Endodermal cell (in vitro differentiated cells): ENCODE data around the gene FBXO8. TPM values are rescaled to one million over a fixed set of nuclear protein-coding genes. Genes with fewer than 3 reads are reported as not detected.

ENCODE experiments used
- DNase-seq: peaks from one replicate; pipeline ENCODE4 v3.0.0-alpha.2; 2017
- H3K27ac ChIP-seq: 2 replicates; pipeline ENCODE4 v1.5.1; 2013; ENCODE audit warnings: mild to moderate bottlenecking, low read depth, low read length, moderate library complexity
- H3K27me3 ChIP-seq: 2 replicates; pipeline ENCODE4 v1.6.1; 2013; ENCODE audit warnings: mild to moderate bottlenecking, low read length, moderate library complexity; ENCODE audit not compliant: insufficient read depth, control insufficient read depth, poor library complexity, severe bottlenecking
- H3K36me3 ChIP-seq: 2 replicates; pipeline ENCODE4 v1.7.0; 2013; ENCODE audit warnings: mild to moderate bottlenecking, low read length, moderate library complexity; ENCODE audit not compliant: control insufficient read depth, insufficient read depth
- H3K4me1 ChIP-seq: one replicate; pipeline ENCODE4 v1.7.0; 2013; ENCODE audit warnings: low read length; ENCODE audit not compliant: control insufficient read depth, insufficient read depth
- H3K4me3 ChIP-seq: 2 replicates; pipeline ENCODE4 v1.5.1; 2013; ENCODE audit warnings: mild to moderate bottlenecking, low read length, moderate library complexity
- H3K9ac ChIP-seq: 2 replicates; pipeline ENCODE4 v1.6.1; 2013; ENCODE audit warnings: mild to moderate bottlenecking, low read length, moderate library complexity; ENCODE audit not compliant: poor library complexity, severe bottlenecking; ENCODE audit errors: extremely low read depth
- H3K9me3 ChIP-seq: 2 replicates; pipeline ENCODE4 v1.6.1; 2013; ENCODE audit warnings: mild to moderate bottlenecking, low read length, moderate library complexity; ENCODE audit not compliant: control insufficient read depth
- H3K27ac Mint-ChIP-seq: 2 replicates; pipeline ENCODE4 v1.8.0; 2020; ENCODE audit warnings: mixed read lengths
- H3K27me3 Mint-ChIP-seq: 2 replicates; pipeline ENCODE4 v1.8.0; 2021; ENCODE audit warnings: mild to moderate bottlenecking, mixed read lengths; ENCODE audit not compliant: insufficient read depth
- H3K36me3 Mint-ChIP-seq: 2 replicates; pipeline ENCODE4 v1.8.0; 2020; ENCODE audit warnings: low read depth, mixed read lengths
- H3K4me1 Mint-ChIP-seq: 2 replicates; pipeline ENCODE4 v1.8.0; 2020; ENCODE audit warnings: mixed read lengths
- H3K4me3 Mint-ChIP-seq: 2 replicates; pipeline ENCODE4 v1.8.0; 2020; ENCODE audit warnings: mild to moderate bottlenecking, moderate library complexity, mixed read lengths
- H3K9me3 Mint-ChIP-seq: 2 replicates; pipeline ENCODE4 v1.8.0; 2020; ENCODE audit warnings: mild to moderate bottlenecking, mixed read lengths
- WGBS, 2 experiments: methylation state at CpG; one replicate each; pipeline versions ENCODE4 v1.1.5 to v1.1.7; 2013; ENCODE audit warnings: missing lambda C conversion rate in 2 of 2, mixed read lengths in 1 of 2; ENCODE audit not compliant: insufficient coverage in 1 of 2, insufficient read length in 1 of 2; 5-methylcytosine and 5-hydroxymethylcytosine counted together
- total RNA-seq, 2 donors: library from RNA; stranded (reverse); fragmentation: NEBNext Ultra II Directional in 1 of 2; extraction: Animal tissue kit (Norgen Biotek cat#: 25700) in 1 of 2; gene quantifications; 2 replicates in 1 of 2; 3 replicates in 1 of 2; pipeline ENCODE4 v1.2.1, GENCODE V29; 2021
- TF ChIP-seq, protein P1 (sequence below): fragments of 200-600 bp; sonication (generic); conservative IDR thresholded peaks from 2 replicates; pipeline ENCODE4 v1.5.0; 2021; ENCODE audit warnings: antibody characterized with exemption, mild to moderate bottlenecking

The FBXO8 gene
- total RNA-seq, 2 donors from 2014 or later: 9.4 to 9.8 TPM

- TF ChIP-seq, protein P1, sequence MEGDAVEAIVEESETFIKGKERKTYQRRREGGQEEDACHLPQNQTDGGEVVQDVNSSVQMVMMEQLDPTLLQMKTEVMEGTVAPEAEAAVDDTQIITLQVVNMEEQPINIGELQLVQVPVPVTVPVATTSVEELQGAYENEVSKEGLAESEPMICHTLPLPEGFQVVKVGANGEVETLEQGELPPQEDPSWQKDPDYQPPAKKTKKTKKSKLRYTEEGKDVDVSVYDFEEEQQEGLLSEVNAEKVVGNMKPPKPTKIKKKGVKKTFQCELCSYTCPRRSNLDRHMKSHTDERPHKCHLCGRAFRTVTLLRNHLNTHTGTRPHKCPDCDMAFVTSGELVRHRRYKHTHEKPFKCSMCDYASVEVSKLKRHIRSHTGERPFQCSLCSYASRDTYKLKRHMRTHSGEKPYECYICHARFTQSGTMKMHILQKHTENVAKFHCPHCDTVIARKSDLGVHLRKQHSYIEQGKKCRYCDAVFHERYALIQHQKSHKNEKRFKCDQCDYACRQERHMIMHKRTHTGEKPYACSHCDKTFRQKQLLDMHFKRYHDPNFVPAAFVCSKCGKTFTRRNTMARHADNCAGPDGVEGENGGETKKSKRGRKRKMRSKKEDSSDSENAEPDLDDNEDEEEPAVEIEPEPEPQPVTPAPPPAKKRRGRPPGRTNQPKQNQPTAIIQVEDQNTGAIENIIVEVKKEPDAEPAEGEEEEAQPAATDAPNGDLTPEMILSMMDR: no peak
- WGBS, 2 experiments: 78 to 87% methylated on average over 1 to 2 of the region's 3 CpGs
- Mint-ChIP-seq H3K27ac (no peak overlapping the region), H3K9me3 (no peaks in the 10 kb centered on the region), H3K4me3 (no peak overlapping the region), H3K36me3 (no peaks in the 10 kb centered on the region), H3K27me3 (no peaks in the 10 kb centered on the region), H3K4me1 (peaks cover 6% of the 10 kb centered on the region)
- Histone ChIP-seq H3K4me3 (no peak overlapping the region), H3K9ac (no peak overlapping the region), H3K36me3 (no peaks in the 10 kb centered on the region), H3K27ac (no peak overlapping the region), H3K4me1 (no peaks in the 10 kb centered on the region), H3K27me3 (no peaks in the 10 kb centered on the region), H3K9me3 (no peaks in the 10 kb centered on the region)
- no peak for DNase-seq
Observed at GRCh38 chr4:174279433-174280155, 3.9 kb downstream of the FBXO8 start.

GRCh38 chr4:174278467-174278866 lies 5.0 kb downstream of the FBXO8 start:
- no peak overlapping the region for H3K27ac ChIP-seq
- no peaks in the 10 kb centered on the region for H3K9me3 Mint-ChIP-seq
- no peaks in the 10 kb centered on the region for H3K4me1 ChIP-seq
- no peak overlapping the region for H3K27ac Mint-ChIP-seq
- H3K27me3 ChIP-seq: no peaks in the 10 kb centered on the region
- no peak for DNase-seq
- H3K4me3 ChIP-seq: no peak overlapping the region
- no peaks in the 10 kb centered on the region for H3K36me3 ChIP-seq
- H3K9ac ChIP-seq: no peak overlapping the region
- no peaks in the 10 kb centered on the region for H3K9me3 ChIP-seq
- H3K4me1 Mint-ChIP-seq: peaks cover 3% of the 10 kb centered on the region
- no peaks in the 10 kb centered on the region for H3K36me3 Mint-ChIP-seq
- TF ChIP-seq, protein P1: no peak
- no peaks in the 10 kb centered on the region for H3K27me3 Mint-ChIP-seq
- no peak overlapping the region for H3K4me3 Mint-ChIP-seq

- H3K9ac ChIP-seq: no peak overlapping the region
- no peak overlapping the region for H3K4me3 ChIP-seq
- H3K36me3 ChIP-seq: no peaks in the 10 kb centered on the region
- no peaks in the 10 kb centered on the region for H3K27me3 ChIP-seq
- no peak for DNase-seq
- TF ChIP-seq, protein P1: no peak
- no peaks in the 10 kb centered on the region for H3K4me1 Mint-ChIP-seq
- H3K36me3 Mint-ChIP-seq: no peaks in the 10 kb centered on the region
- H3K4me3 Mint-ChIP-seq: no peak overlapping the region
- no peak overlapping the region for H3K27ac ChIP-seq
- no peak overlapping the region for H3K27ac Mint-ChIP-seq
- no peaks in the 10 kb centered on the region for H3K4me1 ChIP-seq
- no peaks in the 10 kb centered on the region for H3K9me3 ChIP-seq
- H3K27me3 Mint-ChIP-seq: no peaks in the 10 kb centered on the region
- WGBS, 2 experiments: 75 to 89% methylated on average over 1 of the region's 3 CpGs
- H3K9me3 Mint-ChIP-seq: no peaks in the 10 kb centered on the region
Observed at GRCh38 chr4:174277433-174277832, 6.0 kb downstream of the FBXO8 start.
